Vagina (tissue), 2 donors: Measurements from ENCODE around the gene FZD10.

ENCODE experiments used
- CTCF ChIP-seq, 3 experiments: fragments of 450-650 bp in 2 of 3; fragments of 200-600 bp in 1 of 3; sonication (generic) in 1 of 3; IDR thresholded peaks; one replicate each; pipeline ENCODE4 v1.5.1; 2017 to 2019; ENCODE audit warnings: antibody characterized with exemption in 3 of 3, mild to moderate bottlenecking in 2 of 3, moderate library complexity in 2 of 3
- POLR2A ChIP-seq, 2 donors: fragments of 450-650 bp; IDR thresholded peaks; one replicate each; pipeline ENCODE4 v1.6.1; 2017; ENCODE audit warnings: antibody characterized with exemption in 2 of 2, mild to moderate bottlenecking in 2 of 2, moderate library complexity in 2 of 2

DNA sequence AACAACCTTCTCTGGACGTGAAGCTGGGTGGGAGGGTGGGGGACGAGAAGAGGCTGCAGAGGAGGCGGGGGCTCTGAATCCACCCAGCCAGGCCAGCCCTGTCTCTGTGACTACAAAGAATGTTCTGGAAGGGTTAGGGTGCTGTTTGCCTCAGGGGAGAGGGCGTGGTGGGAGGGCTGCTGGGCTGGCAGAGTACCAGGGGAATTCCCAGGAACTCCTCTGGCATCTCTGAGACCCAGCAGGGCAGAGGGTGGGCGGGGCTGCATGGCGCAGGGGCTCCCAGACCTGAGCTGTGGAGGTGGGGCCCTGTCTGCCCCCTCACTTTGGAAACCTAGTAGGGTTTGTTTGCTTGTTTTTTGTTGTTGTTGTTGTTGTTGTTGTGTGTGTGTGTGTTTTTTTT is 45.5 kb upstream of the FZD10 start:
- TF ChIP-seq POLR2A (IDR thresholded peaks at IDR 0.05): no peak
- TF ChIP-seq CTCF (IDR thresholded peaks at IDR 0.05): no peak
